Heart left ventricle (tissue), 16 donors: Measurements from ENCODE around the gene FOXP1. TPM values are rescaled to one million over a fixed set of nuclear protein-coding genes. Genes with fewer than 3 reads are reported as not detected.

Source experiments
- ATAC-seq, 4 donors: fragments of 200-7000 bp; cut with Tn5 transposase; one replicate each; pipeline ENCODE4 v1.9.1; 2020 to 2022; ENCODE audit warnings: moderate library complexity in 4 of 4, mild to moderate bottlenecking in 3 of 4, moderate number of reproducible peaks in 1 of 4
- DNase-seq, 5 donors: peaks; one replicate each; pipeline ENCODE4 v3.0.0-alpha.2; 2020
- H3K27ac ChIP-seq, 12 donors: fragments of 200-600 bp; sonication (generic) in 4 of 12; one replicate each; pipeline versions ENCODE4 v1.5.0 to v1.8.0; 2016 to 2022; ENCODE audit warnings: mild to moderate bottlenecking in 2 of 12
- H3K27me3 ChIP-seq, 9 donors: fragments of 200-600 bp; sonication (generic) in 2 of 9; one replicate each; pipeline versions ENCODE4 v1.5.1 to v1.8.0; 2016 to 2022; ENCODE audit warnings: mild to moderate bottlenecking in 3 of 9
- H3K36me3 ChIP-seq, 9 donors: fragments of 200-600 bp; sonication (generic) in 2 of 9; one replicate each; pipeline versions ENCODE4 v1.5.0 to v1.8.0; 2018 to 2022; ENCODE audit warnings: mild to moderate bottlenecking in 2 of 9
- H3K4me1 ChIP-seq, 12 donors: fragments of 200-600 bp; sonication (generic) in 4 of 12; one replicate each; pipeline versions ENCODE4 v1.5.0 to v1.8.0; 2016 to 2022; ENCODE audit warnings: mild to moderate bottlenecking in 3 of 12
- H3K4me3 ChIP-seq, 12 donors: fragments of 200-600 bp; sonication (generic) in 4 of 12; one replicate each; pipeline versions ENCODE4 v1.5.0 to v1.8.0; 2017 to 2022; ENCODE audit warnings: mild to moderate bottlenecking in 9 of 12, moderate library complexity in 4 of 12
- H3K9me3 ChIP-seq, 12 donors: fragments of 200-600 bp; sonication (generic) in 4 of 12; one replicate each; pipeline versions ENCODE4 v1.5.0 to v1.8.0; 2016 to 2022; ENCODE audit warnings: mild to moderate bottlenecking in 1 of 12
- POLR2A ChIP-seq, 2 donors: fragments of 450-650 bp; IDR thresholded peaks; one replicate each; pipeline ENCODE4 v1.6.1; 2017; ENCODE audit warnings: antibody characterized with exemption in 2 of 2, mild to moderate bottlenecking in 2 of 2, moderate library complexity in 2 of 2
- WGBS, 4 donors: extraction: QIAGEN DNeasy Blood & Tissue Kit in 2 of 4; methylation state at CpG; one replicate each; pipeline versions ENCODE4 v1.1.5 to v1.1.7; 2013 to 2018; 5-methylcytosine and 5-hydroxymethylcytosine counted together
- intact Hi-C, 10 donors: fragments of 100-400 bp; cut with DNase I; formaldehyde crosslinking; loops; one replicate each; pipeline versions ENCODE4 v1.11.1 to v1.14.2; 2022
- polyA plus RNA-seq, 2 donors: library from polyadenylated mRNA; stranded (reverse); fragments of 200-250 nt; gene quantifications; one replicate each; pipeline ENCODE4 v1.2.3, GENCODE V29; 2013
- total RNA-seq, 9 donors: library from RNA; depleted of rRNA in 2 of 9; stranded (reverse); fragments of >200 nt in 2 of 9; fragmentation: NEBNext Ultra II Directional in 3 of 9; extraction: Animal tissue kit (Norgen Biotek cat#: 25700) in 3 of 9; gene quantifications; one replicate each; pipeline versions ENCODE4 v1.1.0 to v1.2.4, GENCODE V29; 2016 to 2023
- TF ChIP-seq, protein P1 (sequence below), 12 donors: fragments of 200-600 bp; sonication (generic) in 4 of 12; IDR thresholded peaks; one replicate each; pipeline versions ENCODE4 v1.5.0 to v1.8.0; 2018 to 2022; ENCODE audit warnings: antibody characterized with exemption in 12 of 12, mild to moderate bottlenecking in 5 of 12
- donor health status: ischemic (EF 13 %, LVEDD 7.1; RV severe dilation, severe dysfunction).
- donor health status: healthy with polysubstance abuse.
- donor health status: DM: no; HTN: yes; CAD: no.
- donor health status: DM: no; HTN: no; CAD: no.
- donor health status: ischemic (EF 25% LVEDD 6.9; RV normal size, moderate dysfunction).
- donor health status: ischemic (EF 25% LVEDD 5.7; RV mildly dilated, moderate dysfunction).
- donor health status: healthy.
- donor health status: DM: yes; HTN: yes; CAD: no.
- donor health status: ischemic (EF 35%, LVEDD 5.7; RV mildly dilated, moderate dysfunction).
- donor health status: nonischemic (EF 11% LVEDD 7.7; RV severe dilation, severe dysfunction).
- donor health status: DM: yes; HTN: yes; CAD: no.
- donor health status: PGD.
- donor health status: ischemic (EF 29% LVEDD 5.4; RV normal size, mild dysfunction).
- donor health status: nonischemic (EF 23%, LVEDD 6.1; RV moderate dilation, normal function).

Gene FOXP1
- total and polyA plus RNA-seq, 11 donors = 14.9 to 67.8 (median 41.1) TPM

- TF ChIP-seq, protein P1, sequence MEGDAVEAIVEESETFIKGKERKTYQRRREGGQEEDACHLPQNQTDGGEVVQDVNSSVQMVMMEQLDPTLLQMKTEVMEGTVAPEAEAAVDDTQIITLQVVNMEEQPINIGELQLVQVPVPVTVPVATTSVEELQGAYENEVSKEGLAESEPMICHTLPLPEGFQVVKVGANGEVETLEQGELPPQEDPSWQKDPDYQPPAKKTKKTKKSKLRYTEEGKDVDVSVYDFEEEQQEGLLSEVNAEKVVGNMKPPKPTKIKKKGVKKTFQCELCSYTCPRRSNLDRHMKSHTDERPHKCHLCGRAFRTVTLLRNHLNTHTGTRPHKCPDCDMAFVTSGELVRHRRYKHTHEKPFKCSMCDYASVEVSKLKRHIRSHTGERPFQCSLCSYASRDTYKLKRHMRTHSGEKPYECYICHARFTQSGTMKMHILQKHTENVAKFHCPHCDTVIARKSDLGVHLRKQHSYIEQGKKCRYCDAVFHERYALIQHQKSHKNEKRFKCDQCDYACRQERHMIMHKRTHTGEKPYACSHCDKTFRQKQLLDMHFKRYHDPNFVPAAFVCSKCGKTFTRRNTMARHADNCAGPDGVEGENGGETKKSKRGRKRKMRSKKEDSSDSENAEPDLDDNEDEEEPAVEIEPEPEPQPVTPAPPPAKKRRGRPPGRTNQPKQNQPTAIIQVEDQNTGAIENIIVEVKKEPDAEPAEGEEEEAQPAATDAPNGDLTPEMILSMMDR (IDR thresholded peaks at IDR 0.05) = no peak
- no peak for TF ChIP-seq POLR2A (IDR thresholded peaks at IDR 0.05)
- H3K27ac ChIP-seq = no peak overlapping the region
- peaks cover 0 to 5% (median 0%) of the 10 kb centered on the region in 9 donors for H3K36me3 ChIP-seq
- ATAC-seq = no peak
- peaks cover 0 to 27% (median 5%) of the 10 kb centered on the region in 12 donors for H3K4me1 ChIP-seq
- WGBS, 4 donors = 90 to 93% (median 90%) methylated on average over 12 of the region's 12 CpGs
- DNase-seq = no peak
- intact Hi-C loops = no loop called here
- H3K27me3 ChIP-seq = no peaks in the 10 kb centered on the region
- H3K9me3 ChIP-seq = no peaks in the 10 kb centered on the region
- no peak overlapping the region for H3K4me3 ChIP-seq
Measured at GRCh38 chr3:70952033-70952747, 631.3 kb downstream of the FOXP1 start.

DNA sequence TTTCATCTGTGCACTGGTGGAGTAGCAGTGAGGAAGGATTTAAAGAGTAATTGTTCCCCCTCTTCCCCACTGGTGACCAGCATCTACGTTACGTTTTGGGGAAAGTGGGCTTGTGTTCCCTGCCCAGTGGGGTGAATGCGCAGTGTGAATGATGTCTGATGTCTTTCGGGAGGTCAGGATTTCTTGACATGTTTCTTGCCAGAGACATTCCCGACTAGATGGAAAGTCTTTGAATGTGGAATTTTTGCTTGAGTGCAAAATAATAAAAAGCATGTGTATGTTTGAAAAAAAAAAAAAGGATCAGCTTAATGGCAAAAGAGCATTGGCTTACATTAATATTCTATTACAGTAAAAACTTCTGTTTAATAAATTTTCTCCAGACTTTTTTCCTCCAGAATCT is 632.2 kb downstream of the FOXP1 start:
- intact Hi-C loops = no loop called here
- Histone ChIP-seq H3K36me3 (peaks cover 0 to 5% (median 0%) of the 10 kb centered on the region in 9 donors), H3K4me3 (no peak overlapping the region), H3K27me3 (no peaks in the 10 kb centered on the region), H3K27ac (no peak overlapping the region), H3K4me1 (peaks cover 0 to 19% (median 2%) of the 10 kb centered on the region in 12 donors), H3K9me3 (no peaks in the 10 kb centered on the region)
- DNase-seq (no peak), ATAC-seq (no peak)
- WGBS, 4 donors = 72 to 78% (median 74%) methylated on average over 5 of the region's 5 CpGs
- TF ChIP-seq POLR2A (IDR thresholded peaks at IDR 0.05) = no peak
- TF ChIP-seq, protein P1 (IDR thresholded peaks at IDR 0.05) = no peak

DNA sequence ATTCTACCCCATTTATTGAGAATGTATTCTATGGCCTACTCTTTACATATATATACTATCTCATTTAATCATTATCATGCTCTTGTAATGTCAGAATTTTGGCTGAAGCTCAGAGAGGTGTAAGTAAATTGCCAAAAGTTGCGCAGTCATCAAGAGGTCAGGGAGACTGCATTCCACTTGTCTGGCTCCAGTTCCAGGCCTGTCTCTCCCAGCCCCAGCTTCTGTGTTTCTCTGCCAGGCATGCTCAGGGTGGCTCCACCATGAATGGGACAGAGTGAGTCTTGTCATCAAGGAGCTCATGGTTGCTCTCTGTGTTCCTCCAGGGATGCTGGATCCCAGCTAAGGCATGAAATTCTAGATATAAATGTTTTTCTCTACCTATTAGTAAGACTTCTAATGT is 635.9 kb downstream of the FOXP1 start:
- Histone ChIP-seq H3K27ac (no peak overlapping the region), H3K27me3 (no peaks in the 10 kb centered on the region), H3K4me1 (peaks cover 0 to 6% (median 0%) of the 10 kb centered on the region in 12 donors), H3K9me3 (no peaks in the 10 kb centered on the region), H3K36me3 (no peaks in the 10 kb centered on the region), H3K4me3 (no peak overlapping the region)
- TF ChIP-seq POLR2A (IDR thresholded peaks at IDR 0.05) = no peak
- TF ChIP-seq, protein P1 (IDR thresholded peaks at IDR 0.05) = no peak
- intact Hi-C loops = loop anchor here in 1 of 10 donors (10.0 kb wide), 1 partner anchor 223 kb away; no protein-coding TSS in a partner anchor
- ATAC-seq (peak in 1 of 4 donors; percentile 31), DNase-seq (no peak)
- WGBS, 4 donors = 75 to 88% (median 87%) methylated on average over 1 of the region's 1 CpG

DNA sequence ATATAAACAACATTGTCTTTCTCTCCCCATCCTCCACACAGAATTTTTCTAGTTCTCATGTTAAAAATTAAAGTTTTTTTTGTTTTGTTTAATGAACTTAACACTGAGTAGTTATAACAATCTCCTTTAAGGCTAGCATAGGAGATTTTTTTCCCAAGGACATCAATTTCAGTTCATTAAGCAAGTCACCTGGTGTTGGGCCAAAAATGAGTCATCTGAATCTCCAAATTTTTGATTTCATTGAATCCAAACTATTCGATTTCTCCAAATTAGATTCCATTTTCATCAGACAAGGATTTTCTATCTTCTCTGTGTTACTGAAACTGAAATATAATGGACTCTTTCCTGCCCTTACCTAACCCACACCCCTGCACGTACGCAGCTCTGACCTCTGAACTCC is 639.6 kb downstream of the FOXP1 start:
- Histone ChIP-seq H3K9me3 (peaks cover 0 to 6% (median 0%) of the 10 kb centered on the region in 12 donors), H3K27me3 (no peaks in the 10 kb centered on the region), H3K27ac (no peak overlapping the region), H3K36me3 (no peaks in the 10 kb centered on the region), H3K4me1 (no peaks in the 10 kb centered on the region), H3K4me3 (no peak overlapping the region)
- DNase-seq (no peak), ATAC-seq (no peak)
- intact Hi-C loops = loop anchor here in 1 of 10 donors (10.0 kb wide), 1 partner anchor 219 kb away; no protein-coding TSS in a partner anchor
- TF ChIP-seq, protein P1 (IDR thresholded peaks at IDR 0.05) = no peak
- TF ChIP-seq POLR2A (IDR thresholded peaks at IDR 0.05) = no peak
- 89 to 94% (median 93%) methylated on average over 3 of the region's 3 CpGs for WGBS, 4 donors
